GM12872 (cell line): Measurements from ENCODE around the gene SSPN.

Source experiments
- TF ChIP-seq, protein P1 (sequence below): IDR thresholded peaks from 3 replicates; pipeline ENCODE4 v1.5.1; 2011; ENCODE audit warnings: low read depth, mild to moderate bottlenecking, low read length, moderate library complexity; ENCODE audit not compliant: insufficient read depth

SSPN gene

DNA sequence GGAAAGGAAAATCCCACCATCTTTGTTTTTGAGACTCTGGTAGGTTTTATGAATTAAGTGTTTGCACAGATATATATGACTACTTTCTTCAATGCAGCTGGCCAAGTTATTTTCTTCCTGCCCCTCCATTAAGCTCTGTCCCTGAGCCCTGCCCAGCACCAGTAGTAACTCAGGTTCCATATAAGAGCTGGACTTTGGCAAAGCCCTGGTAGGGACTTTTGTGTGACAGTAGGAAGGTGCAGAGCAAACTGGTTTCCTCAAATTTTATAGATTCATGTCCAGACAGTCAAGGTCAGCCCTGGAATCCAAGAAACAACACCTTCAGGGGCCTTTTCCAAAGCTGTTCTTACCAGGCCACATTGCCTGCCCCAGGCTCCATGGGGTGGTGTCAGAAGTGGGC is 47.3 kb downstream of the SSPN start:
- TF ChIP-seq, protein P1, sequence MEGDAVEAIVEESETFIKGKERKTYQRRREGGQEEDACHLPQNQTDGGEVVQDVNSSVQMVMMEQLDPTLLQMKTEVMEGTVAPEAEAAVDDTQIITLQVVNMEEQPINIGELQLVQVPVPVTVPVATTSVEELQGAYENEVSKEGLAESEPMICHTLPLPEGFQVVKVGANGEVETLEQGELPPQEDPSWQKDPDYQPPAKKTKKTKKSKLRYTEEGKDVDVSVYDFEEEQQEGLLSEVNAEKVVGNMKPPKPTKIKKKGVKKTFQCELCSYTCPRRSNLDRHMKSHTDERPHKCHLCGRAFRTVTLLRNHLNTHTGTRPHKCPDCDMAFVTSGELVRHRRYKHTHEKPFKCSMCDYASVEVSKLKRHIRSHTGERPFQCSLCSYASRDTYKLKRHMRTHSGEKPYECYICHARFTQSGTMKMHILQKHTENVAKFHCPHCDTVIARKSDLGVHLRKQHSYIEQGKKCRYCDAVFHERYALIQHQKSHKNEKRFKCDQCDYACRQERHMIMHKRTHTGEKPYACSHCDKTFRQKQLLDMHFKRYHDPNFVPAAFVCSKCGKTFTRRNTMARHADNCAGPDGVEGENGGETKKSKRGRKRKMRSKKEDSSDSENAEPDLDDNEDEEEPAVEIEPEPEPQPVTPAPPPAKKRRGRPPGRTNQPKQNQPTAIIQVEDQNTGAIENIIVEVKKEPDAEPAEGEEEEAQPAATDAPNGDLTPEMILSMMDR = no peak

GRCh38 chr12:26244503-26244902 is 49.1 kb downstream of the SSPN start:
- TF ChIP-seq, protein P1 = no peak

GRCh38 chr12:26245175-26245942 is 50.0 kb downstream of the SSPN start:
- TF ChIP-seq, protein P1 = no peak

GRCh38 chr12:26246483-26247164 is 51.3 kb downstream of the SSPN start:
- TF ChIP-seq, protein P1 = no peak

DNA sequence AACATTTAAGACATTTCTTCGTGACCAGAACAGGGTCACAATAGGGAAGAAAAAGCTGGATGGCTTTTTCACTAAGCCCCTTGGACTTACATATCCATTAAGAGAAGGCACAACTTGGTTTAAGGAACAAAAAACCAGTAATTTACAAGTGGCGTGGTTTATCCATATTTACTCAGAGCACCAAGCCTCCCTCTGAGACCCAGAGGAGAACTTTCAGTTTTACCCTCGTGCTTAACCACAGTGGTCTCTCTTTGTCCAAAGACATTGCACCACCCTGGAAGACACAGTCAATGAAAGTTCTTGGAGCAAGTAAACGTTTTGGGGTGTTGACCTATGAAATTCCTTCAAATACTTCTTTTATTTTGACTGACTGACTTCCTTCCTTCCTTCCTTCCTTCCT is 52.5 kb downstream of the SSPN start:
- TF ChIP-seq, protein P1 = no peak

GRCh38 chr12:26250801-26251200 is 55.4 kb downstream of the SSPN start:
- TF ChIP-seq, protein P1 = no peak

DNA sequence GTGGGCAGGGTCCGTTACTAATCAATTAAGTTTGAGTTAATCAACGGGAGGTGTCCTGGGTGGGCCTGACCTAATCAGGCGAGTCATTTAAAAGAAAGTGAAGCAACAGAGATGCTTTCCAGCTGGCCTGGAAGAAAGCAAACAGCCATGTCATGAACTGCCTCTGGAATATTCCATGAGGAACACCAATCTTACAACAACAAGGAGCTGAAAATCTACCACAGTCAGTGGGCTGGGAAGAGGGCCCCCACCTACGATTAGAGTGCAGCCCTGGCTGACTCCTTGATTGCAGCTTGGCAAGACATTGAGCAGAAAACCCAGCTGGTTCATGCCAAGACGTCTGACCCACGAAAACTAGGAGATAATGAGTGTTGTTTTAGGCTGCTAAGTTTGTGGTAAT is 56.2 kb downstream of the SSPN start:
- TF ChIP-seq, protein P1 = no peak
